UCSD-AML1 (cell line): ENCODE data around the gene WFDC9.
"Not testable (repeated sequence)": the region's sequence is repeated elsewhere in the genome, so short reads cannot be mapped to it uniquely, and the experiment has no call there.

Experiments used
- DNase-seq: peaks from one replicate; lab custom pipeline; 2025; ENCODE audit not compliant: unreplicated experiment; lab: John Stamatoyannopoulos, UW

The WFDC9 gene

GRCh38 chr20:45631184-45631583 lies at the start of gene WFDC9:
Gene WFDC9, minus strand, starts transcription at chr20:45631284. Its CDS starts 21,103 bp downstream, at chr20:45610181.
- DNase-seq = no peak

- no peak for DNase-seq
Measured at GRCh38 chr20:45679650-45680049, 48.6 kb upstream of the WFDC9 start.

GRCh38 chr20:45672765-45673164 lies 41.7 kb upstream of the WFDC9 start:
- no peak for DNase-seq

- DNase-seq = no peak
Measured at GRCh38 chr20:45670139-45670538, 39.1 kb upstream of the WFDC9 start, which contains the start of gene WFDC11. Gene WFDC11, minus strand, starts transcription at chr20:45670239. Its CDS starts 19,639 bp downstream, at chr20:45650600.

GRCh38 chr20:45657038-45657437 lies 26.0 kb upstream of the WFDC9 start:
- DNase-seq = not testable (repeated sequence)

GRCh38 chr20:45651726-45652125 lies 20.6 kb upstream of the WFDC9 start:
- not testable (repeated sequence) for DNase-seq

GRCh38 chr20:45649312-45649863 lies 18.3 kb upstream of the WFDC9 start:
- DNase-seq = no peak

- no peak for DNase-seq
Measured at GRCh38 chr20:45647441-45648050, 16.5 kb upstream of the WFDC9 start.

- DNase-seq = no peak
Measured at GRCh38 chr20:45646875-45647274, 15.8 kb upstream of the WFDC9 start.

- DNase-seq = not testable (repeated sequence)
Measured at GRCh38 chr20:45645869-45646268, 14.8 kb upstream of the WFDC9 start.

- DNase-seq = not testable (repeated sequence)
Measured at GRCh38 chr20:45641076-45641475, 10.0 kb upstream of the WFDC9 start.

GRCh38 chr20:45639687-45640086 lies 8.6 kb upstream of the WFDC9 start:
- DNase-seq = no peak

- DNase-seq = no peak
Measured at GRCh38 chr20:45636513-45636912, 5.4 kb upstream of the WFDC9 start.

- no peak for DNase-seq
Measured at GRCh38 chr20:45630371-45630770, 713 bp downstream of the WFDC9 start.

GRCh38 chr20:45629496-45630100 lies 1.5 kb downstream of the WFDC9 start, which contains the start of gene WFDC10A:
Gene WFDC10A, plus strand, starts transcription at chr20:45629739. Its CDS starts 75 bp downstream, at chr20:45629814.
- DNase-seq = peak; percentile 65

GRCh38 chr20:45626540-45626939 lies 4.5 kb downstream of the WFDC9 start:
- DNase-seq = no peak

- no peak for DNase-seq
Measured at GRCh38 chr20:45621593-45621992, 9.5 kb downstream of the WFDC9 start.

- DNase-seq = no peak
Measured at GRCh38 chr20:45617591-45617990, 13.5 kb downstream of the WFDC9 start.

GRCh38 chr20:45612314-45612713 lies 18.8 kb downstream of the WFDC9 start:
- DNase-seq = no peak

- DNase-seq = peak; percentile 66
Measured at GRCh38 chr20:45611054-45611453, 20.0 kb downstream of the WFDC9 start.

- DNase-seq = no peak
Measured at GRCh38 chr20:45607810-45608209, 23.3 kb downstream of the WFDC9 start.

GRCh38 chr20:45595235-45595634 lies 35.8 kb downstream of the WFDC9 start:
- DNase-seq = no peak
